Thyroid gland (tissue), 4 donors: ENCODE measurements around the gene AGMAT.

Experiments used
- CTCF ChIP-seq, 6 experiments: fragments of 200-600 bp in 3 of 6; fragments of 450-650 bp in 3 of 6; sonication (generic) in 3 of 6; IDR thresholded peaks; one replicate each; pipeline ENCODE4 v1.5.1; 2016 to 2019; ENCODE audit warnings: antibody characterized with exemption in 6 of 6, mild to moderate bottlenecking in 2 of 6, inconsistent platforms in 1 of 6, moderate library complexity in 1 of 6
- POLR2A ChIP-seq, 2 donors: fragments of 450-650 bp; IDR thresholded peaks; one replicate each; pipeline ENCODE4 v1.6.1; 2017; ENCODE audit warnings: antibody characterized with exemption in 2 of 2, mild to moderate bottlenecking in 2 of 2, moderate library complexity in 1 of 2

GRCh38 chr1:15573477-15573876 lies 11.4 kb downstream of the AGMAT start:
- TF ChIP-seq POLR2A (IDR thresholded peaks at IDR 0.05) (no peak), CTCF (IDR thresholded peaks at IDR 0.05) (no peak)
